GM18511 (cell line): ENCODE measurements around the gene MDN1.

ENCODE experiments used
- ATAC-seq: cut with Tn5 transposase; IDR thresholded peaks from one replicate; pipeline ENCODE4 v1.9.1; 2021; ENCODE audit warnings: mild to moderate bottlenecking, moderate library complexity; ENCODE audit not compliant: unreplicated experiment

Gene MDN1

GRCh38 chr6:89612121-89612520, 207.5 kb downstream of the MDN1 start:
- ATAC-seq = no peak

GRCh38 chr6:89611666-89612065, 207.9 kb downstream of the MDN1 start:
- no peak for ATAC-seq

- peak; percentile 74 for ATAC-seq
Measured at GRCh38 chr6:89610149-89610642, 209.4 kb downstream of the MDN1 start.

GRCh38 chr6:89605861-89606260, 213.7 kb downstream of the MDN1 start:
- no peak for ATAC-seq

- no peak for ATAC-seq
Measured at GRCh38 chr6:89604653-89605052, 214.9 kb downstream of the MDN1 start.

GRCh38 chr6:89602166-89602565, 217.4 kb downstream of the MDN1 start:
- ATAC-seq = no peak

- no peak for ATAC-seq
Measured at GRCh38 chr6:89599727-89600126, 219.9 kb downstream of the MDN1 start.

- ATAC-seq = no peak
Measured at GRCh38 chr6:89597988-89598387, 221.6 kb downstream of the MDN1 start.

- ATAC-seq = no peak
Measured at GRCh38 chr6:89597372-89597771, 222.2 kb downstream of the MDN1 start.

GRCh38 chr6:89596484-89596883, 223.1 kb downstream of the MDN1 start:
- ATAC-seq = no peak

- ATAC-seq = peak; percentile 94
Measured at GRCh38 chr6:89596056-89596455, 223.5 kb downstream of the MDN1 start.
